Colonic mucosa (tissue), 4 donors: Measurements from ENCODE around the gene MYD88. TPM values are rescaled to one million over a fixed set of nuclear protein-coding genes. Genes with fewer than 3 reads are reported as not detected.

Source experiments
- DNase-seq: peaks from one replicate; pipeline ENCODE4 v3.0.0-alpha.2; 2020
- H3K27ac ChIP-seq: fragments of 200-600 bp; one replicate; pipeline ENCODE4 v1.8.0; 2021
- H3K27me3 ChIP-seq: fragments of 200-600 bp; one replicate; pipeline ENCODE4 v1.8.0; 2021
- H3K36me3 ChIP-seq: fragments of 200-600 bp; one replicate; pipeline ENCODE4 v1.8.0; 2021
- H3K4me1 ChIP-seq: fragments of 200-600 bp; one replicate; pipeline ENCODE4 v1.8.0; 2021; ENCODE audit warnings: mild to moderate bottlenecking
- H3K4me3 ChIP-seq: fragments of 200-600 bp; one replicate; pipeline ENCODE4 v1.8.0; 2021
- H3K9ac ChIP-seq, 2 donors: one replicate each; pipeline ENCODE4 v1.7.0; 2013; ENCODE audit warnings: control low read depth in 2 of 2, low read depth in 2 of 2, low read length in 2 of 2
- H3K9me3 ChIP-seq: fragments of 200-600 bp; one replicate; pipeline ENCODE4 v1.8.0; 2021
- CTCF ChIP-seq: fragments of 200-600 bp; IDR thresholded peaks from one replicate; pipeline ENCODE4 v1.8.0; 2022; ENCODE audit warnings: antibody characterized with exemption, mild to moderate bottlenecking
- intact Hi-C: fragments of 100-400 bp; cut with DNase I; formaldehyde crosslinking; loops from one replicate; pipeline ENCODE4 v1.14.1; 2022
- total RNA-seq, 2 donors: library from RNA; stranded (reverse); fragmentation: NEBNext Ultra II Directional in 1 of 2; extraction: Animal tissue kit (Norgen Biotek cat#: 25700) in 1 of 2; gene quantifications; one replicate each; pipeline ENCODE4 v1.2.1, GENCODE V29; 2021
- donor health status: healthy.
- donor health status: DM: no; HTN: no; CAD: no.
- donor health status: DM: no; HTN: no; CAD: no.

MYD88 gene
- total RNA-seq, 2 donors from 2014 or later = 69.5 to 70.4 TPM

- no peaks in the 10 kb centered on the region for H3K27me3 ChIP-seq
- H3K36me3 ChIP-seq = no peaks in the 10 kb centered on the region
- H3K9ac ChIP-seq = no peak overlapping the region
- H3K4me3 ChIP-seq = no peak overlapping the region
- no peak for DNase-seq
- H3K4me1 ChIP-seq = no peaks in the 10 kb centered on the region
- no peak overlapping the region for H3K27ac ChIP-seq
- no peak for TF ChIP-seq CTCF
- intact Hi-C loops = loop anchor here (10.0 kb wide), 1 partner anchor 136 kb away; no protein-coding TSS in a partner anchor
- H3K9me3 ChIP-seq = no peaks in the 10 kb centered on the region
Measured at GRCh38 chr3:38110314-38111050, 28.0 kb upstream of the MYD88 start.

DNA sequence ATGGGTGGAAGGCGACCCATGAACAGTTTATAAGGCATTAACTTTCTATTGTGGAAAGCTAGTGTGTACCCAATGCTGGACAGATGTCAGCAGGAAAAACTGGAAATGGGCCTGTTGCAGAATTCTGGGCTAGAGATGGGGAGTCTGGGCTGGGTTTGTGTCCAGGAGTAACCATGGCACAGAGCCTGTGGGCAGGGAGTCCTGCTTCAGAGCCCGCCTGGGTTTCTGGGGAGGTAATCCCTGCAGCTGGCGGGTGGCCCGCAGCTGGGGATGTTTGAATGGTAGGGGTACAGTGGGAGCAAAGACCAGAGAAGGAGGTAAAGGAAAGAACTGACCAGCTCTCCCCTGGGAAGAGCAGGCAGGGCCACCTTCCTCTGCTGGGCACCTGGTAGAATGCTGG, 27.3 kb upstream of the MYD88 start:
- H3K9ac ChIP-seq = no peak overlapping the region
- H3K4me3 ChIP-seq = no peak overlapping the region
- H3K27ac ChIP-seq = no peak overlapping the region
- no peaks in the 10 kb centered on the region for H3K36me3 ChIP-seq
- TF ChIP-seq CTCF = no peak
- H3K27me3 ChIP-seq = no peaks in the 10 kb centered on the region
- intact Hi-C loops = loop anchor here (10.0 kb wide), 1 partner anchor 136 kb away; no protein-coding TSS in a partner anchor
- no peak for DNase-seq
- no peaks in the 10 kb centered on the region for H3K4me1 ChIP-seq
- no peaks in the 10 kb centered on the region for H3K9me3 ChIP-seq

GRCh38 chr3:38111696-38112377, 26.6 kb upstream of the MYD88 start:
- Histone ChIP-seq H3K27ac (no peak overlapping the region), H3K36me3 (no peaks in the 10 kb centered on the region), H3K27me3 (no peaks in the 10 kb centered on the region), H3K9ac (no peak overlapping the region), H3K9me3 (no peaks in the 10 kb centered on the region), H3K4me3 (no peak overlapping the region), H3K4me1 (no peaks in the 10 kb centered on the region)
- no peak for DNase-seq
- intact Hi-C loops = loop anchor here (10.0 kb wide), 1 partner anchor 137 kb away; no protein-coding TSS in a partner anchor
- no peak for TF ChIP-seq CTCF

DNA sequence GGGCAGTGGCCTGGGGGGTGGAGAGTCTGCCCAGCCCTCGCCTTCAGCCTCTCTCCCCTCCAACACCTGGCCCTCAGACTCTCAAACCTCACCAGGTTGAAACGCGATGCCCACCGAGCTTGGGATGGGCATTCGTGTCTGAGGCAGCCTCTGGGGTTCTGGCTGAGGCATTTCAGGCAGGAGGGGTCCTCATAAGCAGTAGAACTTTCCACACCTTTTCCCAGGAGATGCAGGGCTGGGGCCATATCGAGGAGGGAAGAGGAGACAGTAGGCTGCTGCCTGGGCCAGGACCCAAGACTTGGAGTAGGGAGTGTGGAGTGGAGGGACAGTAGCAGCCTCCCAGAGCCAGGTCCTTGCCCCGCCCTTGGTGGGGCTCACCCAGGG, 26.1 kb upstream of the MYD88 start:
- TF ChIP-seq CTCF = no peak
- no peaks in the 10 kb centered on the region for H3K27me3 ChIP-seq
- H3K9ac ChIP-seq = no peak overlapping the region
- DNase-seq = no peak
- no peaks in the 10 kb centered on the region for H3K9me3 ChIP-seq
- H3K4me3 ChIP-seq = no peak overlapping the region
- no peaks in the 10 kb centered on the region for H3K36me3 ChIP-seq
- intact Hi-C loops = loop anchor here (10.0 kb wide), 1 partner anchor 138 kb away; no protein-coding TSS in a partner anchor
- H3K4me1 ChIP-seq = no peaks in the 10 kb centered on the region
- no peak overlapping the region for H3K27ac ChIP-seq

- intact Hi-C loops = loop anchor here (10.0 kb wide), 1 partner anchor 139 kb away; no protein-coding TSS in a partner anchor
- no peak overlapping the region for H3K4me3 ChIP-seq
- H3K27ac ChIP-seq = no peak overlapping the region
- no peak for TF ChIP-seq CTCF
- H3K36me3 ChIP-seq = no peaks in the 10 kb centered on the region
- DNase-seq = no peak
- H3K9ac ChIP-seq = no peak overlapping the region
- no peaks in the 10 kb centered on the region for H3K27me3 ChIP-seq
- no peaks in the 10 kb centered on the region for H3K9me3 ChIP-seq
- no peaks in the 10 kb centered on the region for H3K4me1 ChIP-seq
Measured at GRCh38 chr3:38114052-38114874, 24.2 kb upstream of the MYD88 start.
